ENCODE results near the gene ZNF701. TPM values are rescaled to one million over a fixed set of nuclear protein-coding genes. Genes with fewer than 3 reads are reported as not detected.
"Not testable (repeated sequence)": the region's sequence is repeated elsewhere in the genome, so short reads cannot be mapped to it uniquely, and the experiment has no call there.

The ZNF701 gene
- 17.1 and 17.8 TPM in 2 replicates for total RNA-seq

GRCh38 chr19:52570000-52570861 is at the start of gene ZNF701:
ZNF701 (plus strand) TSS chr19:52570287; CDS start chr19:52574148, 3,861 bp downstream.
- peaks cover 10% of the 10 kb centered on the region for H3K4me1 Mint-ChIP-seq (ENCODE audit: low read depth)
- H3K9me3 Mint-ChIP-seq, result peaks cover 59% of the 10 kb centered on the region
- DNase-seq (ENCODE audit: low spot score), result peak; percentile 94
- H3K27ac Mint-ChIP-seq, result peak within 1 kb of the TSS; percentile 97
- no peaks in the 10 kb centered on the region for H3K27me3 Mint-ChIP-seq (ENCODE audit: low read depth)
- intact Hi-C loops (cut with micrococcal nuclease), result loop anchor here (1.0 to 2.0 kb wide), 2 partner anchors 31 to 43 kb away; partner anchors contain the start of gene ZNF808
- peak within 1 kb of the TSS; percentile 97 for H3K4me3 Mint-ChIP-seq (ENCODE audit: low read depth)
- peaks cover 68% of the 10 kb centered on the region for H3K36me3 Mint-ChIP-seq (ENCODE audit: low read depth)

- peaks cover 55% of the 10 kb centered on the region for H3K9me3 Mint-ChIP-seq
- H3K4me3 Mint-ChIP-seq (ENCODE audit: low read depth), result no peak overlapping the region
- H3K27me3 Mint-ChIP-seq (ENCODE audit: low read depth), result no peaks in the 10 kb centered on the region
- no peak overlapping the region for H3K27ac Mint-ChIP-seq
- intact Hi-C loops (cut with micrococcal nuclease), result no loop called here
- no peak for DNase-seq (ENCODE audit: low spot score)
- peaks cover 3% of the 10 kb centered on the region for H3K36me3 Mint-ChIP-seq (ENCODE audit: low read depth)
- no peaks in the 10 kb centered on the region for H3K4me1 Mint-ChIP-seq (ENCODE audit: low read depth)
Observed at GRCh38 chr19:52522551-52522950, 47.5 kb upstream of the ZNF701 start.

GRCh38 chr19:52524086-52524485 is 46.0 kb upstream of the ZNF701 start:
- Mint-ChIP-seq H3K27ac (no peak overlapping the region), H3K4me1 (ENCODE audit: low read depth) (peaks cover 9% of the 10 kb centered on the region), H3K4me3 (ENCODE audit: low read depth) (no peak overlapping the region), H3K36me3 (ENCODE audit: low read depth) (peaks cover 14% of the 10 kb centered on the region), H3K27me3 (ENCODE audit: low read depth) (no peaks in the 10 kb centered on the region), H3K9me3 (peaks cover 50% of the 10 kb centered on the region)
- intact Hi-C loops (cut with micrococcal nuclease), result no loop called here
- no peak for DNase-seq (ENCODE audit: low spot score)

DNA sequence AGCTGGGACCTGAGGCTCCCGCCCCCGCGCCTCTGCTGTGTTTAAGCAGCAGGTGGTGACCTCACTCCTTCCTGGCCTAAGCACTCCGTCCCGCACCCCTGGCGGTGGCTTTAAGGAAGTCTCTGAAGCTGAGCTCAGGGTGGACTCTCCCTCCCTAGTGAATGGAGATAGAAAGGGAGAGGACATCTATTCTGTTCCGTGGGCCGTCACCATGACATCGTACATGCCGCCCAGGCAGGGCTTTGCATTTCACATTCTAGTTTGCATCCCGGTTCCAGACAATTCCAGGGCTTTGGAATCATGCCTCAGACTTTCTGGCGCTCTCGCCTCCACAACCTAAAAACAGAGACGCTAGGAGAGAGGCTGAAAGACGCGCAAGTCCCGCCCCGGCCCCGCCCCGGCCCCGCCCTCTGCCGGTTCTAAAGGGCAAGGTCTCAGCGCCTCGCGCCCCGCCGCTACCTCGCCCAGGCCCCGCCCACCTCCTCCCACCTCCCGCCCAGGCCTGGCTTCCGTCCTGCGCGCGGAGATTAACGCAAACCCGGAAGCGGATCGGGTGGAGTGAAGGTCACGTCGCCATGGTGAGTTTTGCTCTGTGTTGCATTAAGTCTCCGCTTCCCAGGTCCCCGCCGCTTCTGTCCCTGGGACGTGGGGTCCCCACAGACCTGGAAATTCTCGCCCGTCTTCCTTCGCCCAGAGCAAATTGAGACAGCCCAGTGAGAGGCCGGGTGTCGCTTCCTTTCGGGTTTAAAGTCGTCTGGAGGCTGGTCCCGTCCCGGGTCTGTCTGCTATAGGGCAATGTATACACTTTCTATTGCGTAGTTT is 42.7 kb upstream of the ZNF701 start, which contains the start of gene ZNF808:
TSS of gene ZNF808 (plus strand) at position 535 of the 822 bp plus-strand sequence. CDS start 15,617 bp downstream, outside the sequence.
- intact Hi-C loops (cut with micrococcal nuclease), result loop anchor here (1.0 to 5.0 kb wide), 6 partner anchors 9 to 1340 kb away; partner anchors contain the start of genes MYADM, ZNF701, ZNF816 and ZNF83
- H3K4me3 Mint-ChIP-seq (ENCODE audit: low read depth), result peak within 1 kb of the TSS; percentile 96
- H3K9me3 Mint-ChIP-seq, result peaks cover 39% of the 10 kb centered on the region
- peaks cover 12% of the 10 kb centered on the region for H3K4me1 Mint-ChIP-seq (ENCODE audit: low read depth)
- H3K27ac Mint-ChIP-seq, result peak within 1 kb of the TSS; percentile 97
- peaks cover 39% of the 10 kb centered on the region for H3K36me3 Mint-ChIP-seq (ENCODE audit: low read depth)
- H3K27me3 Mint-ChIP-seq (ENCODE audit: low read depth), result no peaks in the 10 kb centered on the region
- peak; percentile 87 for DNase-seq (ENCODE audit: low spot score)

DNA sequence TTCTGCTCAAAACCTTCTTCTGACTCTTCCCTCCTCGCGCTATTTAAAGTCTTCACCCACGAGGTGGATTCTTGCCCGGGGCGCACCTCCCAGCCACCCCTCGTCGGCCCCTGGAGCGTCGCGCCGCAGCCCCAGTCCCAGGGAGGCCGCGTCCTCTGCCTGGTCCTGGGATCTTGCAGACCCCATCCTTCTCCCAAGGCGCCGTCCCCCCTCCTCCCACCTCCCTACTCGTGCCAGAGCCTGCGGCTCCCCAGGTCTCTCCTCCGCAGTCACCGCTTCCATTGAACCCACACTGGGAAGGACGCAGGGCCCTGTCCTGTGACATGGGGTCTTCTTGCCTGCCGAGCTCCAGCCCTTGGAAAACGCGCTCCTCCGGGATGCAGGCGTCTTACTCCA is 42.1 kb upstream of the ZNF701 start:
- Mint-ChIP-seq H3K4me3 (ENCODE audit: low read depth) (peak overlapping the region; percentile 96), H3K27me3 (ENCODE audit: low read depth) (no peaks in the 10 kb centered on the region), H3K4me1 (ENCODE audit: low read depth) (peaks cover 12% of the 10 kb centered on the region), H3K9me3 (peaks cover 34% of the 10 kb centered on the region), H3K27ac (peak overlapping the region; percentile 97), H3K36me3 (ENCODE audit: low read depth) (peaks cover 45% of the 10 kb centered on the region)
- intact Hi-C loops (cut with micrococcal nuclease), result loop anchor here (1.0 to 5.0 kb wide), 6 partner anchors 8 to 1339 kb away; partner anchors contain the start of genes MYADM, ZNF701, ZNF816 and ZNF83
- no peak for DNase-seq (ENCODE audit: low spot score)

GRCh38 chr19:52532480-52532879 is 37.6 kb upstream of the ZNF701 start:
- intact Hi-C loops (cut with micrococcal nuclease), result no loop called here
- Mint-ChIP-seq H3K36me3 (ENCODE audit: low read depth) (peaks cover 74% of the 10 kb centered on the region), H3K4me1 (ENCODE audit: low read depth) (peaks cover 24% of the 10 kb centered on the region), H3K9me3 (peaks cover 31% of the 10 kb centered on the region), H3K27ac (no peak overlapping the region), H3K27me3 (ENCODE audit: low read depth) (no peaks in the 10 kb centered on the region), H3K4me3 (ENCODE audit: low read depth) (no peak overlapping the region)
- no peak for DNase-seq (ENCODE audit: low spot score)

DNA sequence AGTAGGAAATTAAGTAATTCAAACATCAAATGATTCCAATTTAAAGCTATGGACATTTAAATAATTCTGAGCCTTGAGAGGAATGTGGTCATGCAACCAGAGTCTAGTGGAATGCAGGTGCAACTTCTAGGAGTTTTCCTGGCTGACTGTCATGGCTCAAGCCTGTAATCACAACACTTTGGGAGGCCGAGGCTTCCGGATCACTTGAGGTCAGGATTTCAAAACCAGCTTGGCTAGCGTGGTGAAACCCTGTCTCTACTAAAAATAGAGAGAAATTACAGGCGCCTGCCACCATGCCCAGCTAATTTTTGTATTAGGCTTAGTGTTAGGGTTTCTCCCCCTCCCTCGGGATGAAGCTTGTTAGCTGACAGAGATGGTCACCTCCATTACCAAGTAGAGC is 36.2 kb upstream of the ZNF701 start:
- Mint-ChIP-seq H3K27ac (no peak overlapping the region), H3K36me3 (ENCODE audit: low read depth) (peaks cover 78% of the 10 kb centered on the region), H3K27me3 (ENCODE audit: low read depth) (no peaks in the 10 kb centered on the region), H3K4me1 (ENCODE audit: low read depth) (peaks cover 16% of the 10 kb centered on the region), H3K4me3 (ENCODE audit: low read depth) (no peak overlapping the region), H3K9me3 (peaks cover 35% of the 10 kb centered on the region)
- intact Hi-C loops (cut with micrococcal nuclease), result loop anchor here (1.0 kb wide), 1 partner anchor 201 kb away; the partner anchor contains the start of gene ZNF611
- no peak for DNase-seq (ENCODE audit: low spot score)

DNA sequence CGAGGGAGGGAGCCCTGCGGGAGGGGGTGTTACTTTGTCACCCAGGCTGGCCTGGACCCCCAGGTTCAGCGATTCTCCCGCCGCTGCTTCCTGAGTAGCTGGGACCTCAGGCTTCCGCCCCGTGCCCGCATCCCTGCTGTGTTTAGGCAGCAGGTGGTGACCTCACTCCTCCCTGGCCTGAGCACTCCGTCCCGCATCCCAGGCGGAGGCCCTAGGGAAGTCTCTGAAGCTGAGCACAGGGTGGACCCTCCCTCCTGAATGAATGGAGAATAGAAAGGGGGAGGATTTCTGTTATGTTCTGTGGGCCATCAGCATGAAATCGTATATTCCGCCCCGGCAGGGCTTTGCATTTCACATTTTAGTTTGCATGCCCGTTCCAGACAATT is 34.7 kb upstream of the ZNF701 start:
- H3K4me1 Mint-ChIP-seq (ENCODE audit: low read depth), result peaks cover 15% of the 10 kb centered on the region
- peaks cover 81% of the 10 kb centered on the region for H3K36me3 Mint-ChIP-seq (ENCODE audit: low read depth)
- H3K9me3 Mint-ChIP-seq, result peaks cover 43% of the 10 kb centered on the region
- peak overlapping the region; percentile 91 for H3K27ac Mint-ChIP-seq
- H3K27me3 Mint-ChIP-seq (ENCODE audit: low read depth); DNase-seq (ENCODE audit: low spot score); intact Hi-C loops (cut with micrococcal nuclease): not testable (repeated sequence)
- peak overlapping the region; percentile 87 for H3K4me3 Mint-ChIP-seq (ENCODE audit: low read depth)

DNA sequence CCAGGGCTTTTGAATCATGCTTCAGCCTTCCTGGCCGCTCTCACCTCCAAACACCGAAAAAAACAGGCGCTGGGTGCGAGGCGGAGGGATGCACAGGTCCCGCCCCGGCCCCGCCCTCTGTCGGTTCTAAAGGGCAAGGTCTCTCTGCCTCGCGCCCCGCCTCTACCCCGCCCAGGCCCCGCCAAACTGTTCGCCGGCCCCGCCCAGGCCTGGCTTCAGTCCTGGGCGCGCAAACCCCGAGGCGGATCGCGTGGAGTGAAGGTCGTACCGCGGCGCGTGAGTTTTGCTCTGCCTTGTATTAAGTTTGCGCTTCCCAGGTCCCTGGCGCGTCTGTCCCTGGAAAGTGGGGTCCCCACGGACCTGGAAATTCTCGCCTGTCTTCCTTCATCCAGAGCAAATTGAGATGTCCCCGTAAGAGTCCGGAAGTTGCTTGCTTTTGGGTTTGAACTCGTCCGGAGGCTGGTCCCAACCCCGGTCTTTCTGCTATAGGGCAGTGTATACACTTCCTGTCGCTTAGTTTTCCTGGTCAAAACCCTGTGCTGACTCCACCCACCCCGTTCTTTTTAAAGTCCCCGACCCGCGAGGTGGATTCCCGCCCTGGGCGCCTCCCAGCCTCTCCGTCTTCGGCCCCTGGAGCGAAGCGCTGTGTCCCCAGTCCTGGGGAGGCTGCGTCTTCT is 34.2 kb upstream of the ZNF701 start:
- H3K4me1 Mint-ChIP-seq (ENCODE audit: low read depth), result peaks cover 15% of the 10 kb centered on the region
- DNase-seq (ENCODE audit: low spot score), result peak; percentile 83
- H3K4me3 Mint-ChIP-seq (ENCODE audit: low read depth), result peak overlapping the region; percentile 87
- peaks cover 81% of the 10 kb centered on the region for H3K36me3 Mint-ChIP-seq (ENCODE audit: low read depth)
- H3K9me3 Mint-ChIP-seq, result peaks cover 48% of the 10 kb centered on the region
- H3K27ac Mint-ChIP-seq, result peak overlapping the region; percentile 91
- no peaks in the 10 kb centered on the region for H3K27me3 Mint-ChIP-seq (ENCODE audit: low read depth)
- intact Hi-C loops (cut with micrococcal nuclease), result loop anchor here (1.0 kb wide), 1 partner anchor 9 kb away; the partner anchor contains the start of gene ZNF808

GRCh38 chr19:52536448-52536800 is 33.7 kb upstream of the ZNF701 start:
- peaks cover 15% of the 10 kb centered on the region for H3K4me1 Mint-ChIP-seq (ENCODE audit: low read depth)
- peaks cover 83% of the 10 kb centered on the region for H3K36me3 Mint-ChIP-seq (ENCODE audit: low read depth)
- H3K27me3 Mint-ChIP-seq (ENCODE audit: low read depth), result no peaks in the 10 kb centered on the region
- peak overlapping the region; percentile 91 for H3K27ac Mint-ChIP-seq
- intact Hi-C loops (cut with micrococcal nuclease), result loop anchor here (1.0 kb wide), 1 partner anchor 9 kb away; the partner anchor contains the start of gene ZNF808
- peaks cover 52% of the 10 kb centered on the region for H3K9me3 Mint-ChIP-seq
- H3K4me3 Mint-ChIP-seq (ENCODE audit: low read depth), result peak overlapping the region; percentile 87
- DNase-seq (ENCODE audit: low spot score), result peak; percentile 47

DNA sequence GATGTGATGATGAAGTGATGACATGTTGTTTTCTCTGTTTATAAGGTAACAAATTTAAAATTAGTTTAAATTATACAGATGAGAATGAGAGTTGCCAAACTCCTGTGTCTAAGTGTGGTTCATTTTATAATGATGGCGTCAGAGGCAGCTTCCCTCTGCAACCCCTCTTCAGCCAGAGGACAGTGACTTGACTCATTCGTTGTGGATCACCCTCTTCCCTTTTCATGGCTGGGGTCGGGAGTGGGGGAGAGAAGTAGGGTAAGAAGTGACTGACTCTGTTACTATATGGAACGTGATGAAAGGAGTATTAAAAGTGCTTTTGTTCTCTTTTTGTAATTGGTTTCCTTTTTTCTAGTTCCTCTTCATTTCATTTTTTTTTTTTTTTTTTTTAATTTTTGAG is 31.3 kb upstream of the ZNF701 start:
- H3K9me3 Mint-ChIP-seq, result peaks cover 61% of the 10 kb centered on the region
- H3K36me3 Mint-ChIP-seq (ENCODE audit: low read depth), result peaks cover 87% of the 10 kb centered on the region
- peaks cover 27% of the 10 kb centered on the region for H3K4me1 Mint-ChIP-seq (ENCODE audit: low read depth)
- H3K27me3 Mint-ChIP-seq (ENCODE audit: low read depth); H3K27ac Mint-ChIP-seq; intact Hi-C loops (cut with micrococcal nuclease); H3K4me3 Mint-ChIP-seq (ENCODE audit: low read depth); DNase-seq (ENCODE audit: low spot score): not testable (repeated sequence)

DNA sequence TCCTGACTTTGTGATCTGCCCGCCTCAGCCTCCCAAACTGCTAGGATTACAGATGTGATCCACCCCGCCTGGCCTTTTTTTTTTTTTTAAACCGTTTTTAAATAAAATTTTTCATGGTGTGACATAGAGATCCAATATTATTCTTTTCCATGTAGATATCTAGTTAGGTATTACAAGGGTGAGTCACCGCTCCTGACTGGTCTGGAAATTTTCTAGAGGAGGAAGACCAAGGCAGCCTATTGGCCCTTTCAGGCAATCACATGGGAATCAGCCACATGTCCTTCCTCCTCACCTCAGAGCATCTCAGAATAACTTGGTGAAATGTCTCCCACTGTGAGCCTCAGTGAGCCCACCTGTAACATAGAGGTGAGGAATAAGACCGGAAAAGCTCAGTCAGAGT is 28.9 kb upstream of the ZNF701 start:
- H3K4me3 Mint-ChIP-seq (ENCODE audit: low read depth); H3K27me3 Mint-ChIP-seq (ENCODE audit: low read depth); H3K27ac Mint-ChIP-seq; DNase-seq (ENCODE audit: low spot score); intact Hi-C loops (cut with micrococcal nuclease): not testable (repeated sequence)
- H3K4me1 Mint-ChIP-seq (ENCODE audit: low read depth), result peaks cover 19% of the 10 kb centered on the region
- peaks cover 64% of the 10 kb centered on the region for H3K9me3 Mint-ChIP-seq
- H3K36me3 Mint-ChIP-seq (ENCODE audit: low read depth), result peaks cover 94% of the 10 kb centered on the region

All from activated T-helper 2 cell treated with anti-CD3 and anti-CD28 coated beads, Interferon-gamma antibody, Interleukin-2, Interleukin-4, amounts not matched to agents 10 μg/mL and 5 μg/mL and 100 μg/mL, durations not matched to agents 14 hours and 24 hours and 36 hours (primary cell).